HG03139 (cell line): ENCODE measurements around the gene IMPG1.
"Not testable (repeated sequence)": the region's sequence is repeated elsewhere in the genome, so short reads cannot be mapped to it uniquely, and the experiment has no call there.

Experiments
- ATAC-seq: cut with Tn5 transposase; IDR thresholded peaks from one replicate; pipeline ENCODE4 v1.9.1; 2021; ENCODE audit not compliant: unreplicated experiment

The IMPG1 gene

GRCh38 chr6:75963569-75963968 lies 108.9 kb downstream of the IMPG1 start:
- no peak for ATAC-seq

- ATAC-seq, result no peak
Observed at GRCh38 chr6:75952128-75952527, 120.3 kb downstream of the IMPG1 start.

- ATAC-seq, result no peak
Observed at GRCh38 chr6:75947935-75948334, 124.5 kb downstream of the IMPG1 start.

GRCh38 chr6:75946146-75946831 lies 126.2 kb downstream of the IMPG1 start:
- ATAC-seq, result no peak

GRCh38 chr6:75943381-75943780 lies 129.1 kb downstream of the IMPG1 start:
- no peak for ATAC-seq

- no peak for ATAC-seq
Observed at GRCh38 chr6:75941509-75941908, 131.0 kb downstream of the IMPG1 start.

- no peak for ATAC-seq
Observed at GRCh38 chr6:75940564-75940963, 131.9 kb downstream of the IMPG1 start.

- ATAC-seq, result no peak
Observed at GRCh38 chr6:75937846-75938245, 134.6 kb downstream of the IMPG1 start.

GRCh38 chr6:75936682-75937081 lies 135.8 kb downstream of the IMPG1 start:
- ATAC-seq, result no peak

- ATAC-seq, result peak; percentile 11
Observed at GRCh38 chr6:75935473-75935793, 137.0 kb downstream of the IMPG1 start.

- ATAC-seq, result peak; percentile 67
Observed at GRCh38 chr6:75934643-75935472, 137.6 kb downstream of the IMPG1 start.

- ATAC-seq, result no peak
Observed at GRCh38 chr6:75933387-75933975, 139.0 kb downstream of the IMPG1 start.

GRCh38 chr6:75932067-75932466 lies 140.4 kb downstream of the IMPG1 start:
- no peak for ATAC-seq

- ATAC-seq, result no peak
Observed at GRCh38 chr6:75931011-75931680, 141.3 kb downstream of the IMPG1 start.

- ATAC-seq, result no peak
Observed at GRCh38 chr6:75926293-75927168, 145.9 kb downstream of the IMPG1 start.

- no peak for ATAC-seq
Observed at GRCh38 chr6:75922226-75922625, 150.2 kb downstream of the IMPG1 start.

- ATAC-seq, result no peak
Observed at GRCh38 chr6:75913040-75913439, 159.4 kb downstream of the IMPG1 start.

- no peak for ATAC-seq
Observed at GRCh38 chr6:75907444-75907843, 165.0 kb downstream of the IMPG1 start.

GRCh38 chr6:75906871-75907270 lies 165.6 kb downstream of the IMPG1 start:
- ATAC-seq, result no peak

- not testable (repeated sequence) for ATAC-seq
Observed at GRCh38 chr6:75905129-75905528, 167.3 kb downstream of the IMPG1 start.

- ATAC-seq, result not testable (repeated sequence)
Observed at GRCh38 chr6:75900216-75900615, 172.2 kb downstream of the IMPG1 start.
